Germinal center (tissue), 1 donor: ENCODE data around the gene AHI1.
"Not testable (repeated sequence)": the region's sequence is repeated elsewhere in the genome, so short reads cannot be mapped to it uniquely, and the experiment has no call there.

Experiments used
- DNase-seq: peaks from one replicate; pipeline ENCODE4 v3.0.0; 2012; ENCODE audit warnings: mixed read lengths, low spot score

AHI1 gene

GRCh38 chr6:135505648-135506047, 8.1 kb upstream of the AHI1 start:
- DNase-seq: no peak

DNA sequence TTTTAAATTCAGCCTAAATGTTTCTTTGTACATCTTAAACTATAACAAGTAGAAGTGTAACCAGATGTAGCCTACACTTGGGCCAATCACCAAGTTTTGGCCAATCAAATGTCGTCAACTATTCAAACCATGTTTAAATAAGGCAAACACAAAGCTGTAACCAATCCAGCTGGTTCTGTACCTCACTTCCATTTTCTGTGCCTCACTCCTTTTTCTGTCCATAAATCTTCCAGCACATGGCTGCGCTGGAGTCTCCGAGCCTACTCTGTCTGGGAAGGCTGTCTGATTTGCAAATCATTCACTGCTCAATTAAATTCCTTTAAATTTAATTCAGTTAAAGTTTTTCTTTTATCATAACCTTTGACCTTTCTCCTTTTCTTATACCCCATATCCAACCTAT, 7.7 kb upstream of the AHI1 start:
- no peak for DNase-seq

DNA sequence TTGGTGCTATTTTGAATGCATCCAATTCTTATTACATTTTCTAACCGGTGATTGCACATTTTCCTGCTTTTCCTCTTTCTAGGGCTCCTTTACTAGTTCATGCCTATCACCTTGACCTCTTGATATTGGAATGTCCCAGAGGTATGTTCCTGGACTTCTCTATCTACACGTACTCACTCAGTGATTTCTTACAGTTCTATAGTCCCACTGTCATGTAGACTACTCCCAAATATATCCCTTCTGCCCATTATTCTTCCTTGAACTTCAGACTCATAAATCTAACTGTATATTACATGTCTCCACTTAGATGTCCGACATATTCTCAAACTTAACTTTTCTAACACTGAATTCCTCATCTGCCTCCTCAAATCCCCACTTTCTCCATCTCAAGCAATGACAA, 7.2 kb upstream of the AHI1 start:
- no peak for DNase-seq

- DNase-seq: no peak
Observed at GRCh38 chr6:135503703-135504475, 6.3 kb upstream of the AHI1 start.

GRCh38 chr6:135499441-135500340, 2.2 kb upstream of the AHI1 start:
- no peak for DNase-seq

- peak; percentile 24 for DNase-seq
Observed at GRCh38 chr6:135498185-135498841, 773 bp upstream of the AHI1 start.

GRCh38 chr6:135496800-135497411, 634 bp downstream of the AHI1 start:
- DNase-seq: no peak

GRCh38 chr6:135493218-135493961, 4.2 kb downstream of the AHI1 start:
- DNase-seq: no peak

GRCh38 chr6:135490381-135490780, 7.2 kb downstream of the AHI1 start:
- no peak for DNase-seq

GRCh38 chr6:135488023-135488422, 9.5 kb downstream of the AHI1 start:
- no peak for DNase-seq

DNA sequence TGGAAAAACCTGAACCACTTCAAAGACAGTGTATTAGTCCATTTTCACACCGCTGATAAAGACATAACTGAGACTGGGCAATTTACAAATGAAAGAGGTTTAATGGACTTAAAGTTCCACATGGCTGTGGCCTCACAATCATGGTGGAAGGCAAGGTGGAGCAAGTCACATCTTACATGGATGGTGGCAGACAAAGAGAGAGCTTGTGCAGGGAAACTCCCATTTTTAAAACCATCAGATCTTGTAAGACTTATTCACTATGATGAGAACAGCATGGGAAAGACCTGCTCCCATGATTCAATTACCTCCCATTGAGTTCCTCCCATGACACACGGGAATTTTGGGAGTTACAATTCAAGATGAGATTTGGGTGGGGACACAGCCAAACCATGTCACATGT, 13.6 kb downstream of the AHI1 start:
- not testable (repeated sequence) for DNase-seq

DNA sequence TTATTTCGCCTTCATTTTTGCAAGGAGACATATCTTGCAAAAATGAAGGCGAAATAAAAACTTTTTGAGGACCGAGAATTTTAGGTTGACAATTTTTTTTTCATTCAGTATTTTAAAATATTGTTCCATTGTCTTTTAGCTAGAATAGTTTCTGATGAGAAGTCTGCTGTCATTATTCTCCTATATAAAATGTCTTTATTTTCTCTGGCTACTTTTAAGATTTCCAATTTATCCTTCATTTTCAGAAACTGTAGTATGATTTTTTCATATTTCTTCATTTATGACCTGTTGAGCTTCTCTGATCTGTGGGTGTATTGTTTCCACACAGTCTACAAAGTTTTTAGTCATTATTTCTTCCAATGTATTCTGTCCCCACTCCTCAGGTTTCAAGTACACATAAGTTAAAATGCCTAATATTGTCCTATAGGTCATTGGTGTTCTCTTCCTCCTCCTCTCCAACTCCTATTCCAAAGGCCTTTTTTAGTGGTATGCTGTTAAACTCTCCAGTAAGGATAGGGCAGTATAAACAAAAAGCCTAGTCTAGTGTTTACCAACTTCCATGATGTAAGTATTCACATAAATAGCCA, 15.7 kb downstream of the AHI1 start:
- DNase-seq: no peak

DNA sequence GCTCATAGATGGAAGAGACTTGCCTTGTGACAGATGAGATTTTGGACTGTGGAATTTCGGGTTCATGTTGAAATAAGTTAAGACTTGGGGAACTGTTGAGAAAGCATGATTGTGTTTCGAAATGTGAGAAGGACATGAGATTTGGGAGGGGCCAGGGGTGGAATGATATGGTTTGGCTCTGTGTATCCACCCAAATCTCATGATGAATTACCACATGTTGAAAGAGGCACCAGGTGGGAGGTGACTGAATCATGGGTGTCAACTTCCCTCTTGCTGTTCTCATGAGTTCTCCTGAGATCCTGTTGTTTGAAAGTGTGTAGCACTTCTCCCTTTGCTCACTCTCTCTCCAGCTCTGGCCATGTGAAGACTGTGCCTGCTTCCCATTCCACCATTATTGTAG, 17.9 kb downstream of the AHI1 start:
- no peak for DNase-seq

DNA sequence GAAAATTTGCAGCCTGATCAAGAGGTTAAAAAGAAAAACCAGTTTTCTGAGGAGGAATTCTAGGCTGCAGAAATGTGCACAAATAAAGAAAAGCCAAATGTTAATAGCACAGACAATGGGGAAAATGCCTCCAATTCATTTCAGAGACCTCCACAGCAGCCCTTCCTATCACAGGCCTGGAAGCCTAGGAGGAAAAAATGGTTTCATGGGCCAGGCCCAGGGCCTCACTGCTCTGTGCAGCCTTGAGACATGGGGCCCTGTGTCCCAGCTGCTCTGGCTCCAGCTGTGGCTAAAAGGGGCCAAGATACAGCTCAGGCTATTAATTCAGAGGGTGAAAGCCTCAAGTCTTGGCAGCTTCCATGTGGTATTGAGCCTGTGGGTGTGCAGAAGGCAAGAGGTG, 18.9 kb downstream of the AHI1 start:
- DNase-seq: no peak

- no peak for DNase-seq
Observed at GRCh38 chr6:135475292-135475886, 22.2 kb downstream of the AHI1 start.

- no peak for DNase-seq
Observed at GRCh38 chr6:135474362-135474761, 23.2 kb downstream of the AHI1 start.

GRCh38 chr6:135465903-135466302, 31.6 kb downstream of the AHI1 start:
- DNase-seq: no peak

DNA sequence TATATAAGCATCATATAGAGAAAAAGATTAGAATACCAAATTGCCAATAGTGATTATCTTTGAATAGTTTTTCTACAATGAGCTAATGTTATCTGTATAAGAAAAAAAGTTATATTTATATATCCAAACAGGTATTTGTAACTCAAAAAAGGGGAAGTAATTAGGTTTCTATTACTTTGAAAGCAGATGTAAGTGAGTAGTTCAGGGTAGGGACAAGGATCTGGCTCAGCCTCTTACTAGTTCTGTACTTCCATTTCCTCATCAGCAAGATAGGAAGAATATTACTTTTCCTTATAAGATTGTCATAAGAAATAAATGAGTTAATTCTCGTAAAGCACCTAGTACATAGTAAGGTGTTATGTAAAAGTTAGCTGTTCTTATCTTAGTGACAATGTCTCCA, 32.2 kb downstream of the AHI1 start:
- peak; percentile 40 for DNase-seq

- no peak for DNase-seq
Observed at GRCh38 chr6:135464634-135465033, 32.9 kb downstream of the AHI1 start.

DNA sequence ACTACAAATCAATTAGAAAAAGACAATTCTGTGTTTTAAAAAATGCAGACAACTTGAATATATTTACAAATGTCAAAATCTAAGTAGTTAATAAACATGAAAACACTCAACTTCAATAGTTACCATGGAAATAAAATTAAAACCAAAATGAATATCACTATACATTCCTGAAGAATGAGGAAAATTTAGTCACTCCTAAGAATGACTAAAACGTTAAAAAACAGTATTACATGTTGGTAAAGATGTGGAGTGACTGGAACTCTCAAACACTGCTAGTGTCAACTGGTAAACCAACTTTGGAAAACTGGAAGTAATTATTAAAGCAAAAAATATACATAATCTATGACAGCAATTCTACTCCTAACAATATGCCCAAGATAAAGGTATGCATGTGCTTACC, 36.3 kb downstream of the AHI1 start:
- DNase-seq: no peak

GRCh38 chr6:135458051-135458450, 39.5 kb downstream of the AHI1 start:
- no peak for DNase-seq
